HCT116 (cell line): ENCODE results near the gene S100A1.

Experiments
- CTCF ChIP-seq, 3 experiments: fragments of 200-600 bp in 1 of 3; sonication (generic) in 1 of 3; IDR thresholded peaks in 2 of 3; conservative IDR thresholded peaks in 1 of 3; 2 replicates each; pipeline ENCODE4 v1.5.1; 2012 to 2017; ENCODE audit warnings: low read depth in 2 of 3, low read length in 2 of 3, antibody characterized with exemption in 1 of 3, borderline replicate concordance in 1 of 3, control low read depth in 1 of 3, mild to moderate bottlenecking in 1 of 3, mixed read lengths in 1 of 3, mixed run types in 1 of 3, moderate library complexity in 1 of 3; ENCODE audit not compliant: insufficient read depth in 1 of 3
- POLR2AphosphoS5 ChIP-seq: IDR thresholded peaks from 2 replicates; pipeline ENCODE4 v1.6.1; 2011; ENCODE audit warnings: mild to moderate bottlenecking, low read depth, low read length, moderate library complexity

DNA sequence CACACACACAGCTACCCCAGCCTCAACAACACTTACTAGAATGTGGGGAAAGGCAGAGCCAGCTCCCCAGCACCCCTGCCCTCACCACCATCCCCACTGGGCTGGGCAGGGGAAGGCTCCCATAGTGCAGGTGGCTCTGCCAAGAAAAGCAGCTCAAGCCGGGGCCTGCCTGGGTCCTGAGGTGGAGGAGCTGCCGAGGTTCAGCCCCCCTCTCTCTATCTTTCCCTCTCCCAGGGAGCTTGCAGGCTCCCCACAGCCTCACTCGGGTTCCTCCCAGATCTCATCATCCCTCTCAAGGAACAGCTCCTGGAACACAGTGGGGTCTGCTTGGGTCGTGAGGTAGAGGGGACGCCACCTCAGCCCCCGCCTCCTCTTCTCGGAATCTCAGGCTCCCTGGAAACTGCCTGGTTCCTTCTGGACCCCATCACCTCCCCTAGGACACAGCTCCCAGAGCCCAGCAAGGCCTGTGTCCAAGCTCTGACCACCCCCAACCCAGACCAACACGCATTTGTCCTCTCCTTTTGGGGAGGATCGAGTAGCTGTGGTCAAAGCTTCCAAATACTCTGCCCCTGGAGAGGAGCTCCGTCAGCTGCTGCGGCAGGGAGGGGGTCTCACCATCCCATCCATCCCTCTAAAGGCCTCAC lies 16.0 kb upstream of the S100A1 start:
- TF ChIP-seq CTCF (IDR thresholded peaks at IDR 0.05 in 2 of 3, conservative IDR thresholded peaks at IDR 0.05 in 1 of 3; ENCODE audit: borderline replicate concordance in 1 of 3, insufficient read depth in 1 of 3, low read depth in 2 of 3, low read length in 2 of 3) (no peak), POLR2AphosphoS5 (no peak)
